Measurements from ENCODE around the gene IGSF23. TPM values are rescaled to one million over a fixed set of nuclear protein-coding genes. Genes with fewer than 3 reads are reported as not detected.
A peak's percentile ranks its signal among the peaks of the same experiment; 100 is the strongest.

IGSF23 gene
- total and polyA plus RNA-seq, 2 experiments from 2014 or later, result not detected

GRCh38 chr19:44576843-44577565, 36.4 kb upstream of the IGSF23 start:
- DNase-seq (ENCODE audit: low spot score) (peak; percentile 84), ATAC-seq (peak; percentile 98)
- Mint-ChIP-seq H3K4me1 (0 out of 3 replicates have a peak, but pooled peaks cover 3% of the 10 kb centered on the region), H3K36me3 (ENCODE audit: low read depth) (no peaks in the 10 kb centered on the region; the same call in 2 of the 3 replicates), H3K9me3 (no peaks in the 10 kb centered on the region; the same call in 2 of the 3 replicates), H3K27me3 (ENCODE audit: insufficient read depth, low read depth, poor library complexity) (peaks cover 14% of the 10 kb centered on the region), H3K4me3 (no peak overlapping the region), H3K27ac (peak overlapping the region; percentile 18; the same call in 1 of the 2 replicates)
- no peaks in the 10 kb centered on the region for H3K9me2 ChIP-seq (ENCODE audit: insufficient read depth)
- H3K79me2 ChIP-seq (replicated peaks; ENCODE audit: insufficient read depth), result no peaks in the 10 kb centered on the region
- no peaks in the 10 kb centered on the region for H4K20me1 ChIP-seq (replicated peaks; ENCODE audit: insufficient read depth)
- TF ChIP-seq CTCF (conservative IDR thresholded peaks at IDR 0.05; ENCODE audit: low read depth in 2 of 2), result peak; percentile 75 to 80
- TF ChIP-seq EZH2phosphoT487 (IDR thresholded peaks at IDR 0.05; ENCODE audit: unreplicated experiment), result no peak
- no peaks in the 10 kb centered on the region for H3K27me3 ChIP-seq (ENCODE audit: insufficient read depth)
- no peak overlapping the region for H3K4me2 ChIP-seq
- H3K4me1 ChIP-seq (ENCODE audit: insufficient read depth), result no peaks in the 10 kb centered on the region
- no peak overlapping the region for H3K27ac ChIP-seq (ENCODE audit: low read depth)
- no peaks in the 10 kb centered on the region for H3F3A ChIP-seq (replicated peaks; ENCODE audit: low read depth)
- H2AFZ ChIP-seq, result no peak overlapping the region
- no peak overlapping the region for H3K4me3 ChIP-seq
- H3K36me3 ChIP-seq (ENCODE audit: insufficient read depth), result no peaks in the 10 kb centered on the region

GRCh38 chr19:44577566-44577874, 35.8 kb upstream of the IGSF23 start:
- no peaks in the 10 kb centered on the region; the same call in 2 of the 3 replicates for H3K36me3 Mint-ChIP-seq (ENCODE audit: low read depth)
- H3K4me3 Mint-ChIP-seq, result no peak overlapping the region
- no peak overlapping the region for H2AFZ ChIP-seq
- no peak for DNase-seq (ENCODE audit: low spot score)
- H3K27ac ChIP-seq (ENCODE audit: low read depth), result no peak overlapping the region
- H3K36me3 ChIP-seq (ENCODE audit: insufficient read depth), result no peaks in the 10 kb centered on the region
- H3F3A ChIP-seq (replicated peaks; ENCODE audit: low read depth), result no peaks in the 10 kb centered on the region
- peaks cover 14% of the 10 kb centered on the region for H3K27me3 Mint-ChIP-seq (ENCODE audit: insufficient read depth, low read depth, poor library complexity)
- no peaks in the 10 kb centered on the region for H3K79me2 ChIP-seq (replicated peaks; ENCODE audit: insufficient read depth)
- H3K27me3 ChIP-seq (ENCODE audit: insufficient read depth), result no peaks in the 10 kb centered on the region
- no peak overlapping the region for H3K4me2 ChIP-seq
- no peaks in the 10 kb centered on the region; the same call in 2 of the 3 replicates for H3K9me3 Mint-ChIP-seq
- H3K9me2 ChIP-seq (ENCODE audit: insufficient read depth), result no peaks in the 10 kb centered on the region
- H3K4me3 ChIP-seq, result no peak overlapping the region
- ATAC-seq, result no peak
- H3K27ac Mint-ChIP-seq, result no peak overlapping the region
- no peaks in the 10 kb centered on the region for H3K4me1 ChIP-seq (ENCODE audit: insufficient read depth)
- H3K4me1 Mint-ChIP-seq, result 0 out of 3 replicates have a peak, but pooled peaks cover 3% of the 10 kb centered on the region
- no peaks in the 10 kb centered on the region for H4K20me1 ChIP-seq (replicated peaks; ENCODE audit: insufficient read depth)
- TF ChIP-seq POLR2AphosphoS5 (IDR thresholded peaks at IDR 0.05; ENCODE audit: low read depth) (no peak), ZNF114 (CRISPR knock-in tag; IDR thresholded peaks at IDR 0.05) (no peak), CREB1 (CRISPR knock-in tag; IDR thresholded peaks at IDR 0.05; ENCODE audit: low read depth) (no peak), REST (IDR thresholded peaks at IDR 0.05; ENCODE audit: unreplicated experiment) (no peak), STAT1 (IDR thresholded peaks at IDR 0.05; ENCODE audit: unreplicated experiment) (no peak), JUNB (IDR thresholded peaks at IDR 0.05; ENCODE audit: unreplicated experiment) (no peak), ETS1 (IDR thresholded peaks at IDR 0.05) (no peak), EZH2 (IDR thresholded peaks at IDR 0.05; ENCODE audit: low read depth, unreplicated experiment) (no peak), EZH2phosphoT487 (IDR thresholded peaks at IDR 0.05; ENCODE audit: unreplicated experiment) (no peak)

Measured in GM23338 (cell line).